ENCODE measurements around the gene CAMKK2. TPM values are rescaled to one million over a fixed set of nuclear protein-coding genes. Genes with fewer than 3 reads are reported as not detected.

The CAMKK2 gene
- total and polyA plus RNA-seq, 2 donors from 2014 or later, result 16.3 to 35.6 TPM

DNA sequence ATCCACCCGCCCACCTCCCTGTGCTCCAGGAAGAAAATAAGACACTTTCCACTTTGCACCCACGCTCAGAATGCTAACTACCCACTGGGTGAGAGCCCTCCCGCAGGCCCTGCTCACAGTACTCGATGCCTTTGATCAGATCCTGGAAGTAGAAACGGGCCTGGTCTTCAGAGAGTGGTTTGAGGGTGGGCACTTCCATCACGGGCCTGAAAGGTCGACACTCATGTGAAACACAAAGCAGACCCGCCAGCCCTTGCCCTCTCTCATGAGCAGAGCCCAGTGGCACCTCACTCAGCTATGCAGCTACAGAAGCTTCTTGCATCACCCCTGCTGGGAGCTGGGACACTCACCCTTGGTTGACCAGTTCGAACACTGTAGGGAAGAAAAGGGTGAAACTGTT is 41.1 kb downstream of the CAMKK2 start:
- Histone ChIP-seq H3K4me3 (ENCODE audit: low read length in 3 of 3) (no peak overlapping the region), H3K27me3 (ENCODE audit: control insufficient read depth, insufficient read depth, low read length) (no peaks in the 10 kb centered on the region), H3K4me1 (ENCODE audit: control insufficient read depth in 2 of 3, insufficient read depth in 2 of 3, low read depth in 1 of 3, low read length in 3 of 3) (no peaks in the 10 kb centered on the region), H3K9me3 (ENCODE audit: control insufficient read depth in 2 of 3, insufficient read depth in 1 of 3, low read length in 3 of 3) (no peaks in the 10 kb centered on the region), H3K27ac (ENCODE audit: low read depth in 2 of 2, low read length in 2 of 2) (no peak overlapping the region), H3K9ac (ENCODE audit: low read length in 3 of 3) (no peak overlapping the region), H3K36me3 (ENCODE audit: control insufficient read depth in 2 of 3, insufficient read depth in 3 of 3, low read length in 3 of 3) (peaks cover 7 to 28% (median 18%) of the 10 kb centered on the region in 3 donors)
- TF ChIP-seq, protein P1, sequence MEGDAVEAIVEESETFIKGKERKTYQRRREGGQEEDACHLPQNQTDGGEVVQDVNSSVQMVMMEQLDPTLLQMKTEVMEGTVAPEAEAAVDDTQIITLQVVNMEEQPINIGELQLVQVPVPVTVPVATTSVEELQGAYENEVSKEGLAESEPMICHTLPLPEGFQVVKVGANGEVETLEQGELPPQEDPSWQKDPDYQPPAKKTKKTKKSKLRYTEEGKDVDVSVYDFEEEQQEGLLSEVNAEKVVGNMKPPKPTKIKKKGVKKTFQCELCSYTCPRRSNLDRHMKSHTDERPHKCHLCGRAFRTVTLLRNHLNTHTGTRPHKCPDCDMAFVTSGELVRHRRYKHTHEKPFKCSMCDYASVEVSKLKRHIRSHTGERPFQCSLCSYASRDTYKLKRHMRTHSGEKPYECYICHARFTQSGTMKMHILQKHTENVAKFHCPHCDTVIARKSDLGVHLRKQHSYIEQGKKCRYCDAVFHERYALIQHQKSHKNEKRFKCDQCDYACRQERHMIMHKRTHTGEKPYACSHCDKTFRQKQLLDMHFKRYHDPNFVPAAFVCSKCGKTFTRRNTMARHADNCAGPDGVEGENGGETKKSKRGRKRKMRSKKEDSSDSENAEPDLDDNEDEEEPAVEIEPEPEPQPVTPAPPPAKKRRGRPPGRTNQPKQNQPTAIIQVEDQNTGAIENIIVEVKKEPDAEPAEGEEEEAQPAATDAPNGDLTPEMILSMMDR (IDR thresholded peaks at IDR 0.05; ENCODE audit: borderline replicate concordance, extremely low read depth, insufficient read depth), result no peak
- FAIRE-seq (no peak), DNase-seq (peak in 1 of 5 donors; percentile 41)
- intact Hi-C loops (cut with DNase I), result no loop called here

DNA sequence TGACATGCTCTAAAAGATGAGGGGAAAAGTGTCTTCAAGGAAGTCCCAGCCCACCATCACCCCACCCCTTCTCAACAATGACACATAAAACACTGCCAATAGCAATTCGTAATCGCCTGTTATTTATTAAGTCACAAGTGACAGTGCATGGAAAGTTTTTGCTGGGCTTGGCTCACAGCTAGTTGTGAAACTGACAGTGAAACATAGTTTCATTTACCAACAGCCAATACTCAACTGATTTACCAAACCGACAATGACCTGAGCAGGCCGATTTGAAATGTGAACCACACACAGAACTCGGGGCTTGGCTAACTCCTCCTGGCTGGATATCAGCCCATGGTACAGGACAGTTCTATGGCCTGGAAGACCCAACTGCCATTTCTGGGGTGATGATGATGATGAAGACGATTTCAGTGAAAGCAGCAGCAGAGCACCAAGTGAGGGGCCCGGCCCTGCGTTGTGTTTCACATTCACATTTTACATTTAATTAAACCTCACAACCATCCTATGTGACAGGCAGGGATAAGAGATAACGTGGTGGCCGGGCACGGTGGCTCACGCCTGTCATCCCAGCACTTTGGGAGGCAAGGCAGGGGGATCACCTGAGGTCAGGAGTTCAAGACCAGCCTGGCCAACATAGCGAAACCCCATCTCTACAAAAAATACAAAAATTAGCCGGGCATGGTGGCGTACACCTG is 42.7 kb downstream of the CAMKK2 start:
- no peaks in the 10 kb centered on the region for H3K9me3 ChIP-seq (ENCODE audit: control insufficient read depth in 2 of 3, insufficient read depth in 1 of 3, low read length in 3 of 3)
- TF ChIP-seq, protein P1 (IDR thresholded peaks at IDR 0.05; ENCODE audit: borderline replicate concordance, extremely low read depth, insufficient read depth), result no peak
- FAIRE-seq (no peak), DNase-seq (peak in 1 of 5 donors; percentile 32)
- intact Hi-C loops (cut with DNase I), result no loop called here
- H3K9ac ChIP-seq (ENCODE audit: low read length in 3 of 3), result no peak overlapping the region
- no peaks in the 10 kb centered on the region for H3K4me1 ChIP-seq (ENCODE audit: control insufficient read depth in 2 of 3, insufficient read depth in 2 of 3, low read depth in 1 of 3, low read length in 3 of 3)
- no peak overlapping the region for H3K27ac ChIP-seq (ENCODE audit: low read depth in 2 of 2, low read length in 2 of 2)
- H3K27me3 ChIP-seq (ENCODE audit: control insufficient read depth, insufficient read depth, low read length), result no peaks in the 10 kb centered on the region
- no peak overlapping the region for H3K4me3 ChIP-seq (ENCODE audit: low read length in 3 of 3)
- H3K36me3 ChIP-seq (ENCODE audit: control insufficient read depth in 2 of 3, insufficient read depth in 3 of 3, low read length in 3 of 3), result peaks cover 7 to 45% (median 20%) of the 10 kb centered on the region in 3 donors

DNA sequence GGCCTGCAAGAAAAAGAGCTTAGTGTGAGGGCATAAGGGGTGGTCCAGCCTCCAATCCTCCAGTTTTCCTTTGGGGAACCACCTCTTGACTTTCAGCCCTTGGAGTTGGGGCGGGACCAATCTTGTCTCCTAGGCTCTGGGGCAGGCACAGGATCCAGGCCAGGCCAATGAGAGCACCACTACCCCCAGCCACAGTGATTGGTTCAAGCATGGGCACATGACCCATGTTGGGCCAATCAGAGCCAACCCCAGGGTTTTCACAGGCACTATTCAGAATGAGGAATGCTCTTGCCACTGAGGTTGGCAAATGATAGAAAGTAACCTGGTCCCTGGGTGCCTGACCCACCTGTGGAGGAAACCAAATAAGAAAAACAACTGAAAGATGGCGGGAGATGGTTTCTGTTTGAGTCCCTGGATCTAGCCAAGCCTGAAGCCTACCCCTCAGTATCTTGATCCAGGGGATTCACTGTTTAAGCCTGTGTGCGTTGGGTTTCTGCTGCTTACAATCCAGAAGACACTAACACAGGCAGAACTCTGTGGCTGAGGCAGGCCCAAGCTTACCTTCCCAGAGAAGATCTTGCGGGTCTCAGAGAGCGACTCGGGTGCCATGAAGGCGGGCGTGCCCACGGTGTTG is 43.7 kb downstream of the CAMKK2 start:
- TF ChIP-seq, protein P1 (IDR thresholded peaks at IDR 0.05; ENCODE audit: borderline replicate concordance, extremely low read depth, insufficient read depth), result no peak
- Histone ChIP-seq H3K36me3 (ENCODE audit: control insufficient read depth in 2 of 3, insufficient read depth in 3 of 3, low read length in 3 of 3) (peaks cover 7 to 54% (median 24%) of the 10 kb centered on the region in 3 donors), H3K4me3 (ENCODE audit: low read length in 3 of 3) (no peak overlapping the region), H3K9me3 (ENCODE audit: control insufficient read depth in 2 of 3, insufficient read depth in 1 of 3, low read length in 3 of 3) (no peaks in the 10 kb centered on the region), H3K27me3 (ENCODE audit: control insufficient read depth, insufficient read depth, low read length) (no peaks in the 10 kb centered on the region), H3K27ac (ENCODE audit: low read depth in 2 of 2, low read length in 2 of 2) (no peak overlapping the region), H3K9ac (ENCODE audit: low read length in 3 of 3) (no peak overlapping the region), H3K4me1 (ENCODE audit: control insufficient read depth in 2 of 3, insufficient read depth in 2 of 3, low read depth in 1 of 3, low read length in 3 of 3) (no peaks in the 10 kb centered on the region)
- intact Hi-C loops (cut with DNase I), result no loop called here
- FAIRE-seq (no peak), DNase-seq (peak in 1 of 5 donors; percentile 39)

Data from kidney (tissue), 14 donors.